Embryonic facial prominence (tissue), 1 donor: ENCODE measurements around the gene MYO6.

Source experiments
- DNase-seq: peaks from one replicate; pipeline ENCODE4 v3.0.0-alpha.2; 2016; ENCODE audit errors: extremely low spot score

Gene MYO6

DNA sequence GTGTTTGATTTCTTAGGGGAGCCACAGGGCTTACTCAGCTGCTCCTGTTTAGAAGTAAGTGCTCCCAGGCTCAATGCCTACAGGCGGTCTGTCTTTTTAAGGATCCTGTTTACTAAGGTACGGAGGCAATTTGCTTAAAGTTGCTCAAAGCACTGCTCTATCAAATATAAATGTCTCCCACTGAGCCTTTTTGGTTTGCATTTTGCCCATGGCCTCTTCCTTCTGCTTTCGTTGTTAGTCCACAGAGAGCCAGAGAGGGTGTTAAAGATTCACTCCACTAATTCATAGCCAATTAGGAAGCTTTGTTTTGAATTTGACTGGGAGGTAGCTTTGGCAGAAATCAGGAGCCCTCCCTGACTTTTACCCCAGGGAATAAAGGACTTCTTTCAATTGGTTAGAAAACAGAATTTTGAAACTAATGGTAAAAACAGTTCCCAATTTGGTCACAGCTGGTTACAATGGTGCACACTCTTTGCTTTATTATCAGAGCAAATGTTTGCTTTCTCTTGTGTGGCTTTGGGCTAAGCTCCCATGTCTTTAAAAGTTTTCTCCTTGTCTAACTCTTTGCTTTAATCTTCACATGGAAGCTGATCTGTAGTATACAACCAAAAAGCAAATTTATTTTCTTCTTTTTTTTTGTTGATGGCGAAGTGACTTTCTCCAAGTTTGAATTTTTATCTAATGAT, 197.2 kb downstream of the MYO6 start:
- no peak for DNase-seq

- DNase-seq, result no peak
Observed at GRCh38 chr6:75947935-75948334, 198.9 kb downstream of the MYO6 start.

- DNase-seq, result no peak
Observed at GRCh38 chr6:75952128-75952527, 203.1 kb downstream of the MYO6 start.

- no peak for DNase-seq
Observed at GRCh38 chr6:75963569-75963968, 214.5 kb downstream of the MYO6 start.

- no peak for DNase-seq
Observed at GRCh38 chr6:75968143-75968542, 219.1 kb downstream of the MYO6 start.
